Peyer's patch (tissue), 4 donors: Measurements from ENCODE around the gene GAL3ST3.

Experiments used
- POLR2A ChIP-seq, 2 donors: fragments of 450-650 bp; IDR thresholded peaks; one replicate each; pipeline ENCODE4 v1.5.1; 2017; ENCODE audit warnings: antibody characterized with exemption in 2 of 2, mild to moderate bottlenecking in 2 of 2, moderate library complexity in 2 of 2
- TF ChIP-seq, protein P1 (sequence below), 6 experiments: fragments of 450-650 bp in 4 of 6; fragments of 200-600 bp in 2 of 6; sonication (generic) in 1 of 6; IDR thresholded peaks; one replicate each; pipeline ENCODE4 v1.5.1; 2017 to 2019; ENCODE audit warnings: antibody characterized with exemption in 6 of 6, mild to moderate bottlenecking in 3 of 6, moderate library complexity in 1 of 6

GRCh38 chr11:66020212-66020611 is 28.7 kb downstream of the GAL3ST3 start:
- TF ChIP-seq, protein P1, sequence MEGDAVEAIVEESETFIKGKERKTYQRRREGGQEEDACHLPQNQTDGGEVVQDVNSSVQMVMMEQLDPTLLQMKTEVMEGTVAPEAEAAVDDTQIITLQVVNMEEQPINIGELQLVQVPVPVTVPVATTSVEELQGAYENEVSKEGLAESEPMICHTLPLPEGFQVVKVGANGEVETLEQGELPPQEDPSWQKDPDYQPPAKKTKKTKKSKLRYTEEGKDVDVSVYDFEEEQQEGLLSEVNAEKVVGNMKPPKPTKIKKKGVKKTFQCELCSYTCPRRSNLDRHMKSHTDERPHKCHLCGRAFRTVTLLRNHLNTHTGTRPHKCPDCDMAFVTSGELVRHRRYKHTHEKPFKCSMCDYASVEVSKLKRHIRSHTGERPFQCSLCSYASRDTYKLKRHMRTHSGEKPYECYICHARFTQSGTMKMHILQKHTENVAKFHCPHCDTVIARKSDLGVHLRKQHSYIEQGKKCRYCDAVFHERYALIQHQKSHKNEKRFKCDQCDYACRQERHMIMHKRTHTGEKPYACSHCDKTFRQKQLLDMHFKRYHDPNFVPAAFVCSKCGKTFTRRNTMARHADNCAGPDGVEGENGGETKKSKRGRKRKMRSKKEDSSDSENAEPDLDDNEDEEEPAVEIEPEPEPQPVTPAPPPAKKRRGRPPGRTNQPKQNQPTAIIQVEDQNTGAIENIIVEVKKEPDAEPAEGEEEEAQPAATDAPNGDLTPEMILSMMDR (IDR thresholded peaks at IDR 0.05), result no peak
- TF ChIP-seq POLR2A (IDR thresholded peaks at IDR 0.05), result no peak
